Cardiac atrium fibroblast (primary cell): ENCODE measurements around the gene MTLN. TPM values are rescaled to one million over a fixed set of nuclear protein-coding genes. Genes with fewer than 3 reads are reported as not detected.

ENCODE experiments used
- total RNA-seq: library from RNA; depleted of rRNA; stranded (reverse); fragments of >200 nt; gene quantifications from 2 replicates; pipeline ENCODE4 v1.2.3, GENCODE V29; 2015

MTLN gene
- 76.5 and 97.5 TPM in 2 replicates for total RNA-seq

GRCh38 chr2:110211938-110212858 lies at the start of gene MTLN:
Gene MTLN, minus strand, starts transcription at chr2:110212547. Its CDS starts 22 bp downstream, at chr2:110212525.

GRCh38 chr2:110204408-110205385 lies 7.7 kb downstream of the MTLN start, which contains the start of gene NPHP1:
Gene NPHP1, minus strand, starts transcription at chr2:110205013. Its CDS starts 45 bp downstream, at chr2:110204968.

Other genes with a start within 250 kb of the MTLN start
- 7.3 and 8.5 TPM in 2 replicates for gene MALL, start 96.7 kb downstream of the MTLN start, total RNA-seq
- gene NPHP1, start 7.5 kb downstream of the MTLN start, total RNA-seq: 1.3 and 3.2 TPM in 2 replicates